DOHH2 (cell line): ENCODE results near the gene MYOC.
"Not testable (repeated sequence)": the region's sequence is repeated elsewhere in the genome, so short reads cannot be mapped to it uniquely, and the experiment has no call there.

Experiments
- H3F3A ChIP-seq: fragments of 200-600 bp; sonication (generic), shearing (Covaris generic); 2 replicates; pipeline ENCODE4 v1.6.0; 2016; ENCODE audit warnings: antibody characterized with exemption, mild to moderate bottlenecking; ENCODE audit not compliant: control insufficient read depth, insufficient read depth
- H3K27ac ChIP-seq: fragments of 200-600 bp; sonication (generic); 2 replicates; pipeline ENCODE4 v1.5.1; 2014; ENCODE audit warnings: low read depth, mild to moderate bottlenecking, low read length, moderate library complexity
- H3K27me3 ChIP-seq: fragments of 200-600 bp; sonication (generic); 2 replicates; pipeline ENCODE4 v1.6.1; 2014; ENCODE audit warnings: mild to moderate bottlenecking, low read length, mixed read lengths; ENCODE audit not compliant: control insufficient read depth
- H3K36me3 ChIP-seq: fragments of 200-600 bp; sonication (generic); 2 replicates; pipeline ENCODE4 v1.6.1; 2014; ENCODE audit warnings: mild to moderate bottlenecking, low read length, moderate library complexity, mixed read lengths; ENCODE audit not compliant: control insufficient read depth
- H3K4me1 ChIP-seq: fragments of 200-600 bp; sonication (generic); 2 replicates; pipeline ENCODE4 v1.6.1; 2014; ENCODE audit warnings: mild to moderate bottlenecking, low read length, mixed read lengths; ENCODE audit not compliant: control insufficient read depth
- H3K4me2 ChIP-seq: fragments of 200-600 bp; sonication (generic); 2 replicates; pipeline ENCODE4 v1.6.0; 2014; ENCODE audit warnings: mild to moderate bottlenecking, low read length, moderate library complexity
- H3K4me3 ChIP-seq: fragments of 200-600 bp; sonication (generic); 2 replicates; pipeline ENCODE4 v1.5.1; 2014; ENCODE audit warnings: mild to moderate bottlenecking, low read length, mixed read lengths
- H3K79me2 ChIP-seq: fragments of 200-600 bp; sonication (generic); 2 replicates; pipeline ENCODE4 v1.6.1; 2014; ENCODE audit warnings: mild to moderate bottlenecking, low read length, mixed read lengths; ENCODE audit not compliant: control insufficient read depth
- H3K9me2 ChIP-seq: fragments of 200-600 bp; sonication (generic); replicated peaks from 2 replicates; pipeline ENCODE4 v1.6.1; 2014; ENCODE audit warnings: mild to moderate bottlenecking, low read length, mixed read lengths; ENCODE audit not compliant: control insufficient read depth
- H3K9me3 ChIP-seq: fragments of 200-600 bp; sonication (generic); 2 replicates; pipeline ENCODE4 v1.6.1; 2014; ENCODE audit warnings: antibody characterized with exemption, low read length, mixed read lengths; ENCODE audit not compliant: control insufficient read depth, insufficient read depth
- H4K20me1 ChIP-seq: fragments of 200-600 bp; sonication (generic); 2 replicates; pipeline ENCODE4 v1.6.0; 2014; ENCODE audit warnings: low read depth, mild to moderate bottlenecking, antibody characterized with exemption, low read length, moderate library complexity; ENCODE audit not compliant: control insufficient read depth, insufficient read depth
- EZH2phosphoT487 ChIP-seq: fragments of 200-600 bp; sonication (generic); IDR thresholded peaks from 2 replicates; pipeline ENCODE4 v1.6.1; 2017; ENCODE audit warnings: borderline replicate concordance, mild to moderate bottlenecking, antibody characterized with exemption, low read length, moderate library complexity, mixed read lengths
- TF ChIP-seq, protein P1 (sequence below): fragments of 200-600 bp; sonication (generic); IDR thresholded peaks from one replicate; pipeline ENCODE4 v1.5.1; 2014; ENCODE audit warnings: antibody characterized with exemption, mild to moderate bottlenecking, low read depth, low read length; ENCODE audit not compliant: poor library complexity, severe bottlenecking

MYOC gene

GRCh38 chr1:171600862-171601261, 51.6 kb downstream of the MYOC start:
- H3K27me3 ChIP-seq = no peaks in the 10 kb centered on the region
- TF ChIP-seq, protein P1, sequence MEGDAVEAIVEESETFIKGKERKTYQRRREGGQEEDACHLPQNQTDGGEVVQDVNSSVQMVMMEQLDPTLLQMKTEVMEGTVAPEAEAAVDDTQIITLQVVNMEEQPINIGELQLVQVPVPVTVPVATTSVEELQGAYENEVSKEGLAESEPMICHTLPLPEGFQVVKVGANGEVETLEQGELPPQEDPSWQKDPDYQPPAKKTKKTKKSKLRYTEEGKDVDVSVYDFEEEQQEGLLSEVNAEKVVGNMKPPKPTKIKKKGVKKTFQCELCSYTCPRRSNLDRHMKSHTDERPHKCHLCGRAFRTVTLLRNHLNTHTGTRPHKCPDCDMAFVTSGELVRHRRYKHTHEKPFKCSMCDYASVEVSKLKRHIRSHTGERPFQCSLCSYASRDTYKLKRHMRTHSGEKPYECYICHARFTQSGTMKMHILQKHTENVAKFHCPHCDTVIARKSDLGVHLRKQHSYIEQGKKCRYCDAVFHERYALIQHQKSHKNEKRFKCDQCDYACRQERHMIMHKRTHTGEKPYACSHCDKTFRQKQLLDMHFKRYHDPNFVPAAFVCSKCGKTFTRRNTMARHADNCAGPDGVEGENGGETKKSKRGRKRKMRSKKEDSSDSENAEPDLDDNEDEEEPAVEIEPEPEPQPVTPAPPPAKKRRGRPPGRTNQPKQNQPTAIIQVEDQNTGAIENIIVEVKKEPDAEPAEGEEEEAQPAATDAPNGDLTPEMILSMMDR = no peak
- no peak for TF ChIP-seq EZH2phosphoT487
- H3K9me3 ChIP-seq = no peaks in the 10 kb centered on the region

DNA sequence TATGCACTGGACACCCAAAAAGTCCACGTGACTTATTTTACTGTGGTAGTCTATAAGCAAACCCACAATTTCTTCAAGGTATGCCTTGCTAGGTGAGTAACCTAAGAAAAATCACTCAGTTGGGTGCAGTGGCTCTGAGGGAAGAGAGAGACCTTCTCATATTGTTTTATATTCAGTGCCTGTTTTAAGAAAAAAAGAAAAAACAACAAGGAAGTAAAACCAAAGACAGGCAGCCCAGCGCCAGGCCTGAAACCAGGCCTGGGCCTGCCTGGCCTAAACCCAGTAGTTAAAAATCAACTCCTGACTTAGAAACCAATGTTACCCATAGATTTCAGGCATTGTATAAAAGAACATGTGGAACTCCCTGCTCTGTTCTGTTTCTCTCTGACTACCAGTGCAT, 52.2 kb downstream of the MYOC start:
- peaks cover 17% of the 10 kb centered on the region for H3F3A ChIP-seq
- not testable (repeated sequence) for H3K4me3 ChIP-seq, H3K9me3 ChIP-seq, H3K79me2 ChIP-seq, H3K36me3 ChIP-seq, H3K4me2 ChIP-seq, H4K20me1 ChIP-seq, H3K27ac ChIP-seq, H3K27me3 ChIP-seq, H3K4me1 ChIP-seq, H3K9me2 ChIP-seq

More at GRCh38 chr1:171600862-171601261, 51.6 kb downstream of the MYOC start:
- H3K9me2 ChIP-seq = no peaks in the 10 kb centered on the region
- H3K36me3 ChIP-seq = no peaks in the 10 kb centered on the region
- H3K4me3 ChIP-seq = no peak overlapping the region
- H3K79me2 ChIP-seq = no peaks in the 10 kb centered on the region
- H3K27ac ChIP-seq = no peak overlapping the region
- no peak overlapping the region for H3K4me2 ChIP-seq
- H4K20me1 ChIP-seq = no peaks in the 10 kb centered on the region
- H3K4me1 ChIP-seq = no peaks in the 10 kb centered on the region
- H3F3A ChIP-seq = peaks cover 16% of the 10 kb centered on the region

DNA sequence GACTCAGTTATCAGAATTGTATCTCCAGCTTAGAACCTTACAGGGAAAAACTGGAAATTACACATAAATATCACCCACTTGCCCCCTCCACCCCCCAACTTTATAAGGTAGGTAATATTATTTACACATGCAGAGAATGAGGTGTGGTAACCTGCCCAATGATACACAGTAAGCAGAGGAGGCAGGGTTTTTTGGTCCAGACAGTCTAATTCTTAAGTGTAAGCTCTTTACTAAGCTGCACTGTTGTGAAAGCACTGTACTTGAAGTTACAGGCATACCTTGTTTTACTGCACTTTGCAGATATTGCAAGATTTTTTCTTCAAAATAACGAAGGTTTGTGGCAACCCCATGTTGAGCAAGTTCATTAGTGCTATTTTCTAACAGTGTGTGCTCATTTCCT, 55.3 kb downstream of the MYOC start:
- no peaks in the 10 kb centered on the region for H3K9me3 ChIP-seq
- no peak for TF ChIP-seq EZH2phosphoT487
- TF ChIP-seq, protein P1 = no peak
- H3K4me2 ChIP-seq = no peak overlapping the region

DNA sequence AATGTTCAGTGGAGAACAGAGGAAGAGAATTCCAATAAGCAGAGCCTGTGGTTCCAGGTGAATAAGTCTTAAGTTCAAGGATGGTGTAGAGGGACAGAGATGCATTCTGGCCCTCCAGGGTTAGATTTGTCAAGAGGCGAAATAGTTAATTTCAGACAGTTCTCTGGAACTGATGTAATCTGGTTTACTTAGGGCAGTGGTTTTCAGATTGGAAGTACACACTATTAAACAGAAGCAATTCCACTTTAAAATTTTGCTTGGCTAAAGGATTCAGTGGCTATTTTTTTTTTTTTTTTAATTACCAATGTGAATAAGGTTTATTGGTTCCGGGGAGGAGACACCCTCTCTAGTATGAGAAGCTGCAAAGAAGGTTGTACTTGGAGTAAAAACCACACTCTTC, 55.8 kb downstream of the MYOC start:
- H3K9me3 ChIP-seq = no peaks in the 10 kb centered on the region
- H3F3A ChIP-seq = peaks cover 17% of the 10 kb centered on the region
- H3K27ac ChIP-seq = no peak overlapping the region
- H3K27me3 ChIP-seq = no peaks in the 10 kb centered on the region
- no peaks in the 10 kb centered on the region for H3K4me1 ChIP-seq
- TF ChIP-seq EZH2phosphoT487 = no peak
- TF ChIP-seq, protein P1 = no peak
- H3K9me2 ChIP-seq = no peaks in the 10 kb centered on the region
- H3K79me2 ChIP-seq = no peaks in the 10 kb centered on the region
- no peak overlapping the region for H3K4me2 ChIP-seq
- no peak overlapping the region for H3K4me3 ChIP-seq
- H3K36me3 ChIP-seq = peaks cover 18% of the 10 kb centered on the region
- no peaks in the 10 kb centered on the region for H4K20me1 ChIP-seq

More for the DNA sequence above, 55.3 kb downstream of the MYOC start:
- Histone ChIP-seq H3K4me3 (no peak overlapping the region), H4K20me1 (no peaks in the 10 kb centered on the region), H3K36me3 (peaks cover 13% of the 10 kb centered on the region), H3K27ac (no peak overlapping the region), H3K27me3 (no peaks in the 10 kb centered on the region), H3K9me2 (no peaks in the 10 kb centered on the region), H3K79me2 (no peaks in the 10 kb centered on the region), H3F3A (peaks cover 17% of the 10 kb centered on the region), H3K4me1 (no peaks in the 10 kb centered on the region)
